ENCODE results near the gene LAMTOR1. TPM values are rescaled to one million over a fixed set of nuclear protein-coding genes. Genes with fewer than 3 reads are reported as not detected.

Gene LAMTOR1
- total and polyA plus RNA-seq, 10 of the 15 experiments (the other 5 are each of a cell fraction or from before 2014, with no cell fraction given), result 58.8 to 141 (median 110) TPM

DNA sequence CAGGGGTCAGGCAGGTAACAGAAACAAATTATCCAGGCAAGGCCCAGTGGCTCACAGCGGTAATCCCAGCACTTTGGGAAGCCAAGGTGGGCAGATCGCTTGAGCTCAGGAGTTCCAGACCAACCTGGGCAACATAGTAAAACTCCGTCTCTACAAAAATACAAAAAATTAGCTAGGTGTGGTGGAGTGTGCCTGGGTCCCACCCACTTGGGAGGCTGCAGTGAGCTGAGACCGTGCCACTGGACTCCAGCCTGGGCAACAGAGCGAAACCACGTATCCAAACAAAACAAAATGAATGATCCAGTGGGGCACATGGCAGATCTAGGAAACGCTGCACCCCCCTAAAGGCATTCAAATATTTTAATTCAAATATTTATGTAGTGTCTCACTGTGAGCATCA lies 32.6 kb downstream of the LAMTOR1 start:
- no peak for FAIRE-seq
- Histone ChIP-seq H3K36me3 (ENCODE audit: control insufficient read depth in 2 of 2, insufficient read depth in 2 of 2, low read length in 1 of 2) (no peaks in the 10 kb centered on the region; a peak in 2 of 4 replicates), H3K4me3 (peak overlapping the region; percentile 59; the same call in 1 of the 2 replicates), H2AFZ (ENCODE audit: control insufficient read depth, low read depth, low read length) (no peak overlapping the region), H3K27me3 (replicated peaks in 1 of 2; ENCODE audit: control insufficient read depth in 2 of 2, insufficient read depth in 2 of 2, low read length in 1 of 2) (no peaks in the 10 kb centered on the region), H3K9me3 (replicated peaks; ENCODE audit: control insufficient read depth, insufficient read depth, low read length) (no peaks in the 10 kb centered on the region), H3K9ac (ENCODE audit: control insufficient read depth, insufficient read depth, low read length) (peak overlapping the region; percentile 41), H3K79me2 (ENCODE audit: control insufficient read depth, insufficient read depth, low read length) (peaks cover 65% of the 10 kb centered on the region), H4K20me1 (ENCODE audit: control insufficient read depth, insufficient read depth) (no peaks in the 10 kb centered on the region), H3K4me2 (ENCODE audit: control insufficient read depth, insufficient read depth) (peak overlapping the region; percentile 56), H3K4me1 (ENCODE audit: control insufficient read depth, insufficient read depth, low read length) (peaks cover 27% of the 10 kb centered on the region), H3K27ac (ENCODE audit: control insufficient read depth, insufficient read depth) (peak overlapping the region; percentile 63)
- ChIA-PET RAD21 (ENCODE audit: unreplicated experiment) (interaction anchor here (1.3 to 7.8 kb wide), 4 partner anchors 31 to 360 kb away, joined by 3 to 46 read pairs (median 5); no protein-coding TSS in a partner anchor), SMC1A (ENCODE audit: uncharacterized antibody, unreplicated experiment) (interaction anchor here (0.8 to 8.0 kb wide), 3 partner anchors 11 to 31 kb away, joined by 3 to 48 read pairs (median 3); no protein-coding TSS in a partner anchor), CTCF (interaction anchor here (0.7 to 2.9 kb wide), 5 partner anchors 16 to 85 kb away, joined by 3 to 16 read pairs (median 3); no protein-coding TSS in a partner anchor), POLR2A (interaction anchor here (0.7 to 2.8 kb wide), 6 partner anchors 9 to 31 kb away, joined by 3 to 16 read pairs (median 4); no protein-coding TSS in a partner anchor)
- in situ Hi-C loops (cut with MboI) (no loop called here), intact Hi-C loops (cut with micrococcal nuclease; ENCODE audit: unreplicated experiment) (no loop called here)
- no peak for ATAC-seq
- 68% methylated on average over 7 of the region's 7 CpGs for WGBS (ENCODE audit: insufficient coverage, insufficient replicate concordance, low lambda C conversion rate, missing lambda C conversion rate)
- no peak for TF ChIP-seq RBBP5 (conservative IDR thresholded peaks at IDR 0.05)
- no TSS peak for BruUV-seq (replicated peaks)
- DNase-seq (ENCODE audit: low read depth, low spot score), result no peak

GRCh38 chr11:72069787-72070251 lies 33.3 kb downstream of the LAMTOR1 start:
- FAIRE-seq, result peak; percentile 52
- Histone ChIP-seq H3K4me1 (ENCODE audit: control insufficient read depth, insufficient read depth, low read length) (peaks cover 27% of the 10 kb centered on the region), H3K36me3 (ENCODE audit: control insufficient read depth in 2 of 2, insufficient read depth in 2 of 2, low read length in 1 of 2) (no peaks in the 10 kb centered on the region; a peak in 2 of 4 replicates), H3K9me3 (replicated peaks; ENCODE audit: control insufficient read depth, insufficient read depth, low read length) (no peaks in the 10 kb centered on the region), H3K27ac (ENCODE audit: control insufficient read depth, insufficient read depth) (peak overlapping the region; percentile 63), H3K27me3 (replicated peaks in 1 of 2; ENCODE audit: control insufficient read depth in 2 of 2, insufficient read depth in 2 of 2, low read length in 1 of 2) (no peaks in the 10 kb centered on the region), H3K9ac (ENCODE audit: control insufficient read depth, insufficient read depth, low read length) (peak overlapping the region; percentile 41), H4K20me1 (ENCODE audit: control insufficient read depth, insufficient read depth) (no peaks in the 10 kb centered on the region), H3K4me3 (peak overlapping the region; percentile 59; the same call in 1 of the 2 replicates), H3K4me2 (ENCODE audit: control insufficient read depth, insufficient read depth) (peak overlapping the region; percentile 56), H3K79me2 (ENCODE audit: control insufficient read depth, insufficient read depth, low read length) (peaks cover 59% of the 10 kb centered on the region), H2AFZ (ENCODE audit: control insufficient read depth, low read depth, low read length) (peak overlapping the region; percentile 20)
- peak; percentile 92 for ATAC-seq
- WGBS (ENCODE audit: insufficient coverage, insufficient replicate concordance, low lambda C conversion rate, missing lambda C conversion rate), result 13% methylated on average over 2 of the region's 2 CpGs
- BruUV-seq (replicated peaks), result no TSS peak
- SMC1A ChIA-PET (ENCODE audit: uncharacterized antibody, unreplicated experiment), result interaction anchor here (1.8 to 8.0 kb wide), 6 partner anchors 8 to 39 kb away, joined by 6 to 48 read pairs (median 13); no protein-coding TSS in a partner anchor
- RAD21 ChIA-PET (ENCODE audit: unreplicated experiment), result interaction anchor here (1.4 to 7.8 kb wide), 4 partner anchors 21 to 361 kb away, joined by 3 to 46 read pairs (median 6); no protein-coding TSS in a partner anchor
- CTCF ChIA-PET, result interaction anchor here (1.0 to 2.9 kb wide), 7 partner anchors 9 to 84 kb away, joined by 3 to 16 read pairs (median 3); no protein-coding TSS in a partner anchor
- intact Hi-C loops (cut with micrococcal nuclease; ENCODE audit: unreplicated experiment) (no loop called here), in situ Hi-C loops (cut with MboI) (no loop called here)
- no peak for DNase-seq (ENCODE audit: low read depth, low spot score)
- POLR2A ChIA-PET, result interaction anchor here (0.5 to 2.2 kb wide), 9 partner anchors 8 to 49 kb away, joined by 3 to 9 read pairs (median 5); no protein-coding TSS in a partner anchor
- TF ChIP-seq ZNF217 (IDR thresholded peaks at IDR 0.05) (no peak), ELK1 (IDR thresholded peaks at IDR 0.05; ENCODE audit: low read depth, low read length) (no peak), BCLAF1 (IDR thresholded peaks at IDR 0.05) (no peak), RBBP5 (conservative IDR thresholded peaks at IDR 0.05) (no peak)
- TF ChIP-seq, protein P1, sequence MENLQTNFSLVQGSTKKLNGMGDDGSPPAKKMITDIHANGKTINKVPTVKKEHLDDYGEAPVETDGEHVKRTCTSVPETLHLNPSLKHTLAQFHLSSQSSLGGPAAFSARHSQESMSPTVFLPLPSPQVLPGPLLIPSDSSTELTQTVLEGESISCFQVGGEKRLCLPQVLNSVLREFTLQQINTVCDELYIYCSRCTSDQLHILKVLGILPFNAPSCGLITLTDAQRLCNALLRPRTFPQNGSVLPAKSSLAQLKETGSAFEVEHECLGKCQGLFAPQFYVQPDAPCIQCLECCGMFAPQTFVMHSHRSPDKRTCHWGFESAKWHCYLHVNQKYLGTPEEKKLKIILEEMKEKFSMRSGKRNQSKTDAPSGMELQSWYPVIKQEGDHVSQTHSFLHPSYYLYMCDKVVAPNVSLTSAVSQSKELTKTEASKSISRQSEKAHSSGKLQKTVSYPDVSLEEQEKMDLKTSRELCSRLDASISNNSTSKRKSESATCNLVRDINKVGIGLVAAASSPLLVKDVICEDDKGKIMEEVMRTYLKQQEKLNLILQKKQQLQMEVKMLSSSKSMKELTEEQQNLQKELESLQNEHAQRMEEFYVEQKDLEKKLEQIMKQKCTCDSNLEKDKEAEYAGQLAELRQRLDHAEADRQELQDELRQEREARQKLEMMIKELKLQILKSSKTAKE (IDR thresholded peaks at IDR 0.05; ENCODE audit: low read depth, poor library complexity, severe bottlenecking), result no peak
